ENCODE measurements around the gene MED29. TPM values are rescaled to one million over a fixed set of nuclear protein-coding genes. Genes with fewer than 3 reads are reported as not detected.
A peak's percentile ranks its signal among the peaks of the same experiment; 100 is the strongest.

The MED29 gene
- total RNA-seq, 1 experiment from 2014 or later, result 42.9 TPM

DNA sequence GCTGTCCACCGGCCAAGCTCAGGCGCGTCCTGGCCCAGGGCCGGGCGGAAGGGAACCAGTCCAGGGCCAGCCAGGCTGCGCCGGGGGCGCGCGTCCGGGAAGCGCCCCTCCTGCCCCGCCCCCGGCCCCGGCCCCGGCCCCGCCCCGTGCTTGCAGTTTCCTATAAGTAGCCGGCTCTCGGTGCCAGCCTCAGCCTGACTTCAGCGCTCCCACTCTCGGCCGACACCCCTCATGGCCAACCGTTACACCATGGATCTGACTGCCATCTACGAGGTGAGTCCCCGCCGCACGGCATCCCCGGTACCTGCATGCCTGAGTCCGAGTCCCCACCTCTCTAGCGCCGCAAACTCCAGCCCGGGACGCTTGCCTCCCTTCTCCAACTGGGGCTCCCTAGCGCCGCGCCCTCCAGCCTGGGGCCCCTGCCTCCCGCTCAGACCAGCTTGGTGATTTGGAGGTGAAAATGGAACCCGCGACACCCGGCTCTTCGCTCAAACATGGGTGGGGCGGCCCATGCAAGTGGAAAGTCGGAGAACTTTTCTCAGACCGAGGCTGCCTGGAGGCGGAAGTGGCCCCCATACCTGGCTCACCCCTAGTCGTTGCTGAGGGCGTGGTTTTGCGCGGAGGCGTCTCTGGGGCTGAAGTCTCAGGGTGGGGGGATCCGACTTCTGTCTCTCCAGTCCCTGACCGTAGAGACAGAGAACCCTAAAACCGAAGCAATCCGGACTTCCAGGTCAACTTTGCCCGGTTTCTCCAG lies 15.7 kb downstream of the MED29 start, which contains the start of gene ZFP36 (continued):
- TF ChIP-seq MXD4 (CRISPR knock-in tag; IDR thresholded peaks at IDR 0.05; ENCODE audit: borderline replicate concordance) (no peak), FOXP1 (CRISPR knock-in tag; IDR thresholded peaks at IDR 0.05; ENCODE audit: borderline replicate concordance) (peak; percentile 42; the same call in 1 of the 2 replicates), ZNF138 (CRISPR knock-in tag; conservative IDR thresholded peaks at IDR 0.05) (no peak), IRF2 (CRISPR knock-in tag; IDR thresholded peaks at IDR 0.05; ENCODE audit: borderline replicate concordance, low read depth) (no peak), ZNF671 (CRISPR knock-in tag; IDR thresholded peaks at IDR 0.05) (no peak), NFYB (CRISPR knock-in tag; conservative IDR thresholded peaks at IDR 0.05; ENCODE audit: low read depth) (no peak), RORB (CRISPR knock-in tag; IDR thresholded peaks at IDR 0.05) (no peak), TP53 (CRISPR knock-in tag; IDR thresholded peaks at IDR 0.05) (0 out of 2 replicates have a peak, but pooled peaks have one; percentile 58), FOXJ3 (CRISPR knock-in tag; IDR thresholded peaks at IDR 0.05; ENCODE audit: borderline replicate concordance) (no peak), TEAD1 (CRISPR knock-in tag; IDR thresholded peaks at IDR 0.05) (no peak), ZNF317 (CRISPR knock-in tag; IDR thresholded peaks at IDR 0.05; ENCODE audit: borderline replicate concordance, low read depth) (no peak), SOX15 (CRISPR knock-in tag; IDR thresholded peaks at IDR 0.05) (no peak), GTF2I (CRISPR knock-in tag; conservative IDR thresholded peaks at IDR 0.05) (no peak), FOXK1 (CRISPR knock-in tag; IDR thresholded peaks at IDR 0.05) (0 out of 2 replicates have a peak, but pooled peaks have one; percentile 8), GRHL2 (CRISPR knock-in tag; IDR thresholded peaks at IDR 0.05; ENCODE audit: insufficient replicate concordance, severe bottlenecking) (no peak), PRRX2 (CRISPR knock-in tag; IDR thresholded peaks at IDR 0.05) (no peak), MYBL2 (CRISPR knock-in tag; IDR thresholded peaks at IDR 0.05) (no peak), EMX1 (CRISPR knock-in tag; IDR thresholded peaks at IDR 0.05) (no peak)
- TF ChIP-seq, protein P1, sequence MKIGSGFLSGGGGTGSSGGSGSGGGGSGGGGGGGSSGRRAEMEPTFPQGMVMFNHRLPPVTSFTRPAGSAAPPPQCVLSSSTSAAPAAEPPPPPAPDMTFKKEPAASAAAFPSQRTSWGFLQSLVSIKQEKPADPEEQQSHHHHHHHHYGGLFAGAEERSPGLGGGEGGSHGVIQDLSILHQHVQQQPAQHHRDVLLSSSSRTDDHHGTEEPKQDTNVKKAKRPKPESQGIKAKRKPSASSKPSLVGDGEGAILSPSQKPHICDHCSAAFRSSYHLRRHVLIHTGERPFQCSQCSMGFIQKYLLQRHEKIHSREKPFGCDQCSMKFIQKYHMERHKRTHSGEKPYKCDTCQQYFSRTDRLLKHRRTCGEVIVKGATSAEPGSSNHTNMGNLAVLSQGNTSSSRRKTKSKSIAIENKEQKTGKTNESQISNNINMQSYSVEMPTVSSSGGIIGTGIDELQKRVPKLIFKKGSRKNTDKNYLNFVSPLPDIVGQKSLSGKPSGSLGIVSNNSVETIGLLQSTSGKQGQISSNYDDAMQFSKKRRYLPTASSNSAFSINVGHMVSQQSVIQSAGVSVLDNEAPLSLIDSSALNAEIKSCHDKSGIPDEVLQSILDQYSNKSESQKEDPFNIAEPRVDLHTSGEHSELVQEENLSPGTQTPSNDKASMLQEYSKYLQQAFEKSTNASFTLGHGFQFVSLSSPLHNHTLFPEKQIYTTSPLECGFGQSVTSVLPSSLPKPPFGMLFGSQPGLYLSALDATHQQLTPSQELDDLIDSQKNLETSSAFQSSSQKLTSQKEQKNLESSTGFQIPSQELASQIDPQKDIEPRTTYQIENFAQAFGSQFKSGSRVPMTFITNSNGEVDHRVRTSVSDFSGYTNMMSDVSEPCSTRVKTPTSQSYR (CRISPR knock-in tag; IDR thresholded peaks at IDR 0.05), result no peak
- TF ChIP-seq, protein P2, sequence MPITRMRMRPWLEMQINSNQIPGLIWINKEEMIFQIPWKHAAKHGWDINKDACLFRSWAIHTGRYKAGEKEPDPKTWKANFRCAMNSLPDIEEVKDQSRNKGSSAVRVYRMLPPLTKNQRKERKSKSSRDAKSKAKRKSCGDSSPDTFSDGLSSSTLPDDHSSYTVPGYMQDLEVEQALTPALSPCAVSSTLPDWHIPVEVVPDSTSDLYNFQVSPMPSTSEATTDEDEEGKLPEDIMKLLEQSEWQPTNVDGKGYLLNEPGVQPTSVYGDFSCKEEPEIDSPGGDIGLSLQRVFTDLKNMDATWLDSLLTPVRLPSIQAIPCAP (CRISPR knock-in tag; IDR thresholded peaks at IDR 0.05), result no peak
- TF ChIP-seq, protein P3, sequence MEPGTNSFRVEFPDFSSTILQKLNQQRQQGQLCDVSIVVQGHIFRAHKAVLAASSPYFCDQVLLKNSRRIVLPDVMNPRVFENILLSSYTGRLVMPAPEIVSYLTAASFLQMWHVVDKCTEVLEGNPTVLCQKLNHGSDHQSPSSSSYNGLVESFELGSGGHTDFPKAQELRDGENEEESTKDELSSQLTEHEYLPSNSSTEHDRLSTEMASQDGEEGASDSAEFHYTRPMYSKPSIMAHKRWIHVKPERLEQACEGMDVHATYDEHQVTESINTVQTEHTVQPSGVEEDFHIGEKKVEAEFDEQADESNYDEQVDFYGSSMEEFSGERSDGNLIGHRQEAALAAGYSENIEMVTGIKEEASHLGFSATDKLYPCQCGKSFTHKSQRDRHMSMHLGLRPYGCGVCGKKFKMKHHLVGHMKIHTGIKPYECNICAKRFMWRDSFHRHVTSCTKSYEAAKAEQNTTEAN (CRISPR knock-in tag; IDR thresholded peaks at IDR 0.05), result no peak
- TF ChIP-seq, protein P4, sequence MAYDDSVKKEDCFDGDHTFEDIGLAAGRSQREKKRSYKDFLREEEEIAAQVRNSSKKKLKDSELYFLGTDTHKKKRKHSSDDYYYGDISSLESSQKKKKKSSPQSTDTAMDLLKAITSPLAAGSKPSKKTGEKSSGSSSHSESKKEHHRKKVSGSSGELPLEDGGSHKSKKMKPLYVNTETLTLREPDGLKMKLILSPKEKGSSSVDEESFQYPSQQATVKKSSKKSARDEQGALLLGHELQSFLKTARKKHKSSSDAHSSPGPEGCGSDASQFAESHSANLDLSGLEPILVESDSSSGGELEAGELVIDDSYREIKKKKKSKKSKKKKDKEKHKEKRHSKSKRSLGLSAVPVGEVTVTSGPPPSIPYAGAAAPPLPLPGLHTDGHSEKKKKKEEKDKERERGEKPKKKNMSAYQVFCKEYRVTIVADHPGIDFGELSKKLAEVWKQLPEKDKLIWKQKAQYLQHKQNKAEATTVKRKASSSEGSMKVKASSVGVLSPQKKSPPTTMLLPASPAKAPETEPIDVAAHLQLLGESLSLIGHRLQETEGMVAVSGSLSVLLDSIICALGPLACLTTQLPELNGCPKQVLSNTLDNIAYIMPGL (CRISPR knock-in tag; IDR thresholded peaks at IDR 0.05), result 0 out of 2 replicates have a peak, but pooled peaks have one; percentile 69

All from WTC11 (cell line).